IMR-90 (cell line): ENCODE measurements around the gene MAGI3. TPM values are rescaled to one million over a fixed set of nuclear protein-coding genes. Genes with fewer than 3 reads are reported as not detected.

Source experiments
- ATAC-seq: fragments of 200-7000 bp; cut with Tn5 transposase; 2 replicates; pipeline ENCODE4 v1.9.1; 2020; ENCODE audit warnings: low read depth, mild to moderate bottlenecking, moderate library complexity
- BruUV-seq: library from RNA; stranded (reverse); fragments of 400-500 nt; replicated peaks from 2 replicates; lab custom pipeline; 2021; lab: Mats Ljungman, UMichigan
- CTCF ChIA-PET: fragments of 300-600 bp; formaldehyde crosslinking; extraction: SDS; loops from one replicate; lab custom pipeline; 2021; ENCODE audit warnings: antibody characterized with exemption; lab: Yijun Ruan, JAX
- POLR2A ChIA-PET: fragments of 300-600 bp; sonication (Branson Sonifier 250); formaldehyde crosslinking; loops from one replicate; lab custom pipeline; 2022; ENCODE audit warnings: antibody characterized with exemption; ENCODE audit not compliant: unreplicated experiment; lab: Charles Lee
- DNase-seq: peaks from one replicate; pipeline ENCODE4 v3.0.0; 2013
- H2AFZ ChIP-seq: replicated peaks from 2 replicates; pipeline ENCODE3; 2013; ENCODE audit warnings: low read length, mild to moderate bottlenecking; ENCODE audit not compliant: poor library complexity
- H2AK5ac ChIP-seq: 2 replicates; pipeline ENCODE4 v1.6.1; 2013; ENCODE audit warnings: low read depth, low read length, inconsistent platforms
- H2AK9ac ChIP-seq: replicated peaks from 2 replicates; pipeline ENCODE3; 2013; ENCODE audit warnings: mild to moderate bottlenecking, low read depth, low read length, moderate library complexity; ENCODE audit not compliant: poor library complexity
- H2BK120ac ChIP-seq: 2 replicates; pipeline ENCODE4 v1.6.1; 2013; ENCODE audit warnings: low read depth, low read length, inconsistent platforms
- H2BK15ac ChIP-seq: 3 replicates; pipeline ENCODE4 v1.6.1; 2013; ENCODE audit warnings: low read depth, low read length, inconsistent platforms
- H2BK20ac ChIP-seq: 2 replicates; pipeline ENCODE4 v1.6.1; 2013; ENCODE audit warnings: low read depth, mild to moderate bottlenecking, inconsistent platforms, low read length, moderate library complexity
- H2BK5ac ChIP-seq: 2 replicates; pipeline ENCODE4 v1.6.1; 2013; ENCODE audit warnings: mild to moderate bottlenecking, low read depth, low read length, inconsistent platforms; ENCODE audit not compliant: poor library complexity, severe bottlenecking
- H3K14ac ChIP-seq: replicated peaks from 2 replicates; pipeline ENCODE4 v1.6.1; 2013; ENCODE audit warnings: low read depth, low read length, inconsistent platforms
- H3K18ac ChIP-seq: 2 replicates; pipeline ENCODE4 v1.6.1; 2013; ENCODE audit warnings: low read depth, low read length, control low read depth
- H3K23ac ChIP-seq: 2 replicates; pipeline ENCODE4 v1.6.1; 2013; ENCODE audit warnings: low read depth, low read length, inconsistent platforms
- H3K27ac ChIP-seq: 2 replicates; pipeline ENCODE4 v1.5.1; 2013; ENCODE audit warnings: mild to moderate bottlenecking, control low read depth, low read length; ENCODE audit not compliant: insufficient read depth
- H3K27me3 ChIP-seq: 2 replicates; pipeline ENCODE4 v1.6.1; 2013; ENCODE audit warnings: low read length; ENCODE audit not compliant: control insufficient read depth, insufficient read depth
- H3K36me3 ChIP-seq: 2 replicates; pipeline ENCODE4 v1.6.1; 2013; ENCODE audit warnings: low read length, mixed read lengths; ENCODE audit not compliant: control insufficient read depth, insufficient read depth
- H3K4ac ChIP-seq: 2 replicates; pipeline ENCODE4 v1.6.1; 2013; ENCODE audit warnings: low read depth, low read length, inconsistent platforms
- H3K4me1 ChIP-seq: 2 replicates; pipeline ENCODE4 v1.6.1; 2013; ENCODE audit warnings: low read length, mixed read lengths; ENCODE audit not compliant: control insufficient read depth, insufficient read depth
- H3K4me2 ChIP-seq: 2 replicates; pipeline ENCODE4 v1.6.1; 2013; ENCODE audit warnings: low read depth, mild to moderate bottlenecking, control low read depth, low read length, moderate library complexity
- H3K4me3 ChIP-seq: 2 replicates; pipeline ENCODE4 v1.5.1; 2013; ENCODE audit warnings: low read depth, mild to moderate bottlenecking, control low read depth, low read length, moderate library complexity; ENCODE audit not compliant: insufficient read depth
- H3K56ac ChIP-seq: 2 replicates; pipeline ENCODE4 v1.6.1; 2013; ENCODE audit warnings: low read length, inconsistent platforms; ENCODE audit not compliant: insufficient read depth; ENCODE audit errors: extremely low read depth
- H3K79me1 ChIP-seq, 2 experiments: 2 replicates each; pipeline ENCODE4 v1.6.1; 2013; ENCODE audit warnings: low read length in 2 of 2, inconsistent platforms in 1 of 2, low read depth in 1 of 2
- H3K9ac ChIP-seq: 2 replicates; pipeline ENCODE4 v1.6.1; 2013; ENCODE audit warnings: low read depth, low read length, control low read depth
- H3K9me1 ChIP-seq: 2 replicates; pipeline ENCODE4 v1.6.1; 2013; ENCODE audit warnings: low read length, inconsistent platforms; ENCODE audit not compliant: insufficient read depth
- H3K9me3 ChIP-seq: 2 replicates; pipeline ENCODE4 v1.6.1; 2013; ENCODE audit warnings: low read length; ENCODE audit not compliant: control insufficient read depth, insufficient read depth
- H4K20me1 ChIP-seq: 2 replicates; pipeline ENCODE4 v1.6.1; 2013; ENCODE audit warnings: low read length, inconsistent platforms; ENCODE audit not compliant: insufficient read depth
- H4K5ac ChIP-seq: 2 replicates; pipeline ENCODE4 v1.6.1; 2013; ENCODE audit warnings: mild to moderate bottlenecking, low read depth, low read length, control low read depth
- H4K8ac ChIP-seq, 2 experiments: 2 replicates each; pipeline ENCODE4 v1.6.1; 2013; ENCODE audit warnings: low read depth in 2 of 2, low read length in 2 of 2, control low read depth in 1 of 2, inconsistent platforms in 1 of 2
- H4K91ac ChIP-seq: 2 replicates; pipeline ENCODE4 v1.6.1; 2013; ENCODE audit warnings: low read depth, low read length, inconsistent platforms; ENCODE audit not compliant: insufficient read depth
- BHLHE40 ChIP-seq: fragments of 150-350 bp; IDR thresholded peaks from 2 replicates; pipeline ENCODE4 v1.6.1; 2016; ENCODE audit warnings: mild to moderate bottlenecking, low read depth, low read length
- CEBPB ChIP-seq: IDR thresholded peaks from 2 replicates; pipeline ENCODE4 v1.6.1; 2012; ENCODE audit warnings: low read depth, low read length, improper control_type of control experiment
- CHD1 ChIP-seq: IDR thresholded peaks from 2 replicates; pipeline ENCODE4 v1.6.1; 2012; ENCODE audit warnings: low read depth, low read length, improper control_type of control experiment
- CTCF ChIP-seq: conservative IDR thresholded peaks from 2 replicates; pipeline ENCODE4 v1.5.1; 2012; ENCODE audit warnings: mild to moderate bottlenecking, low read depth, low read length, improper control_type of control experiment
- ELK1 ChIP-seq: fragments of 150-350 bp; IDR thresholded peaks from 2 replicates; pipeline ENCODE4 v1.6.1; 2016; ENCODE audit warnings: low read depth, mild to moderate bottlenecking, low read length, moderate library complexity, borderline replicate concordance
- FOS ChIP-seq: fragments of 150-350 bp; IDR thresholded peaks from 2 replicates; pipeline ENCODE4 v1.6.1; 2016; ENCODE audit warnings: low read depth, low read length
- MAFK ChIP-seq: IDR thresholded peaks from 2 replicates; pipeline ENCODE4 v1.6.1; 2012; ENCODE audit warnings: low read depth, low read length, improper control_type of control experiment
- MAZ ChIP-seq: IDR thresholded peaks from 2 replicates; pipeline ENCODE4 v1.6.1; 2012; ENCODE audit warnings: low read depth, mild to moderate bottlenecking, low read length, improper control_type of control experiment, moderate library complexity, borderline replicate concordance
- MXI1 ChIP-seq: IDR thresholded peaks from 2 replicates; pipeline ENCODE4 v1.6.1; 2012; ENCODE audit warnings: low read depth, mild to moderate bottlenecking, low read length, moderate library complexity, borderline replicate concordance
- NFE2L2 ChIP-seq: fragments of 150-350 bp; IDR thresholded peaks from 2 replicates; pipeline ENCODE4 v1.6.1; 2016; ENCODE audit warnings: low read depth, mild to moderate bottlenecking, low read length
- POLR2A ChIP-seq: IDR thresholded peaks from 2 replicates; pipeline ENCODE4 v1.6.1; 2012; ENCODE audit warnings: mild to moderate bottlenecking, low read depth, low read length
- RAD21 ChIP-seq: IDR thresholded peaks from 2 replicates; pipeline ENCODE4 v1.6.1; 2012; ENCODE audit warnings: low read length, improper control_type of control experiment
- RCOR1 ChIP-seq: IDR thresholded peaks from 2 replicates; pipeline ENCODE4 v1.6.1; 2012; ENCODE audit warnings: mild to moderate bottlenecking, low read length, improper control_type of control experiment; ENCODE audit not compliant: insufficient replicate concordance
- RFX5 ChIP-seq: IDR thresholded peaks from 2 replicates; pipeline ENCODE4 v1.8.0; 2012; ENCODE audit warnings: low read depth, mild to moderate bottlenecking, low read length, moderate library complexity
- SMC3 ChIP-seq: fragments of 150-350 bp; IDR thresholded peaks from 2 replicates; pipeline ENCODE4 v1.6.1; 2016; ENCODE audit warnings: low read depth, mild to moderate bottlenecking, antibody characterized with exemption, low read length, moderate library complexity
- USF2 ChIP-seq: fragments of 150-350 bp; IDR thresholded peaks from 2 replicates; pipeline ENCODE4 v1.6.1; 2017; ENCODE audit warnings: mild to moderate bottlenecking, antibody characterized with exemption, low read length, low read depth
- WGBS, 2 experiments: methylation state at CpG; one replicate each; pipeline versions ENCODE4 v1.1.5 to v1.1.7; 2013; ENCODE audit warnings: missing lambda C conversion rate in 2 of 2; ENCODE audit not compliant: insufficient read length in 1 of 2; ENCODE audit errors: extremely low coverage in 2 of 2; 5-methylcytosine and 5-hydroxymethylcytosine counted together
- dilution Hi-C: fragments of 300-500 bp; cut with HindIII; formaldehyde crosslinking; loops from one replicate; pipeline ENCODE4 v1.14.3; 2018; ENCODE audit warnings: low sequenced_read_pairs; ENCODE audit not compliant: unreplicated experiment
- in situ Hi-C: fragments of 300-500 bp; cut with MboI; formaldehyde crosslinking; loops from 3 replicates; pipeline ENCODE4 v1.14.3; 2019; ENCODE audit warnings: low sequenced_read_pairs, inconsistent platforms, mixed read lengths
- intact Hi-C: fragments of 100-400 bp; cut with micrococcal nuclease; formaldehyde crosslinking; loops from 2 replicates; pipeline ENCODE4 v1.10.0; 2022
- polyA plus RNA-seq, 3 experiments: library from polyadenylated mRNA; depleted of rRNA; stranded (reverse); fragments of >200 nt; gene quantifications; 2 replicates each; pipeline ENCODE4 v1.2.3, GENCODE V29; 2012; ENCODE audit warnings: low replicate concordance in 1 of 3
- total RNA-seq: library from RNA; depleted of rRNA; stranded (reverse); fragments of >200 nt; gene quantifications from 2 replicates; pipeline ENCODE4 v1.2.3, GENCODE V29; 2012

The MAGI3 gene
- total and polyA plus RNA-seq, 2 of the 4 experiments (the other 2 are of a cell fraction), result 2.5 to 8.8 TPM

- H4K20me1 ChIP-seq, result no peaks in the 10 kb centered on the region
- no peak overlapping the region for H3K4ac ChIP-seq
- 90% methylated on average over 2 of the region's 6 CpGs; no CpG with 5 or more reads in 1 of the 2 experiments for WGBS, 2 experiments
- no peak overlapping the region for H3K14ac ChIP-seq
- H2AK5ac ChIP-seq, result no peak overlapping the region
- no TSS peak for BruUV-seq
- no peak overlapping the region for H2BK120ac ChIP-seq
- no peak overlapping the region for H2AK9ac ChIP-seq
- H4K91ac ChIP-seq, result no peak overlapping the region
- no peak overlapping the region for H3K23ac ChIP-seq
- no peak overlapping the region for H3K27ac ChIP-seq
- H3K79me1 ChIP-seq, result peaks cover 4 to 14% of the 10 kb centered on the region in 2 experiments; a peak in 3 of 4 replicates
- no peaks in the 10 kb centered on the region for H3K27me3 ChIP-seq
- dilution Hi-C loops (no loop called here), in situ Hi-C loops (no loop called here), intact Hi-C loops (no loop called here)
- ATAC-seq (no peak), DNase-seq (no peak)
- no peak overlapping the region for H4K8ac ChIP-seq
- peaks cover 3% of the 10 kb centered on the region for H3K9me3 ChIP-seq
- no peaks in the 10 kb centered on the region for H3K9me1 ChIP-seq
- H3K4me3 ChIP-seq, result no peak overlapping the region
- no peak overlapping the region for H4K5ac ChIP-seq
- no peaks in the 10 kb centered on the region for H3K36me3 ChIP-seq
- no peaks in the 10 kb centered on the region for H3K4me1 ChIP-seq
- no peak overlapping the region for H3K56ac ChIP-seq
- no peak overlapping the region for H3K9ac ChIP-seq
- no peak overlapping the region for H3K4me2 ChIP-seq
- H2BK20ac ChIP-seq, result no peak overlapping the region
- H2AFZ ChIP-seq, result no peak overlapping the region
- ChIA-PET POLR2A (no interaction called here), CTCF (no interaction called here)
- H2BK15ac ChIP-seq, result no peak overlapping the region
- no peak overlapping the region for H2BK5ac ChIP-seq
- no peak overlapping the region for H3K18ac ChIP-seq
- TF ChIP-seq RFX5, result no peak
- TF ChIP-seq POLR2A, result no peak
- no peak for TF ChIP-seq SMC3
- TF ChIP-seq RAD21, result no peak
- TF ChIP-seq MXI1, result no peak
- TF ChIP-seq MAZ, result no peak
- no peak for TF ChIP-seq CHD1
- no peak for TF ChIP-seq MAFK
- TF ChIP-seq BHLHE40, result no peak
- TF ChIP-seq RCOR1, result no peak
- TF ChIP-seq CEBPB, result no peak
- TF ChIP-seq ELK1, result no peak
- no peak for TF ChIP-seq NFE2L2
- TF ChIP-seq USF2, result no peak
- TF ChIP-seq FOS, result no peak
- TF ChIP-seq CTCF, result no peak
Measured at GRCh38 chr1:113415310-113416070, 25.2 kb downstream of the MAGI3 start.
